Mucosa of stomach (tissue), 1 donor: Measurements from ENCODE around the gene ELP4.
A peak's percentile ranks its signal among the peaks of the same experiment; 100 is the strongest.

Source experiments
- H3K27me3 ChIP-seq: one replicate; pipeline ENCODE4 v1.7.0; 2013; ENCODE audit warnings: mild to moderate bottlenecking, low read length; ENCODE audit not compliant: control insufficient read depth, insufficient read depth
- H3K36me3 ChIP-seq: one replicate; pipeline ENCODE4 v1.7.0; 2013; ENCODE audit warnings: low read length; ENCODE audit not compliant: control insufficient read depth, insufficient read depth
- H3K4me1 ChIP-seq: one replicate; pipeline ENCODE4 v1.7.0; 2013; ENCODE audit warnings: mild to moderate bottlenecking, low read length; ENCODE audit not compliant: control insufficient read depth, insufficient read depth
- H3K4me3 ChIP-seq: one replicate; pipeline ENCODE4 v1.7.0; 2013; ENCODE audit warnings: low read length
- H3K9ac ChIP-seq: one replicate; pipeline ENCODE4 v1.7.0; 2013; ENCODE audit warnings: mild to moderate bottlenecking, low read length, moderate library complexity
- H3K9me3 ChIP-seq: one replicate; pipeline ENCODE4 v1.7.0; 2013; ENCODE audit warnings: mild to moderate bottlenecking, low read length, moderate library complexity; ENCODE audit not compliant: control insufficient read depth
- donor health status: Pancreatic carcinoma.

The ELP4 gene

DNA sequence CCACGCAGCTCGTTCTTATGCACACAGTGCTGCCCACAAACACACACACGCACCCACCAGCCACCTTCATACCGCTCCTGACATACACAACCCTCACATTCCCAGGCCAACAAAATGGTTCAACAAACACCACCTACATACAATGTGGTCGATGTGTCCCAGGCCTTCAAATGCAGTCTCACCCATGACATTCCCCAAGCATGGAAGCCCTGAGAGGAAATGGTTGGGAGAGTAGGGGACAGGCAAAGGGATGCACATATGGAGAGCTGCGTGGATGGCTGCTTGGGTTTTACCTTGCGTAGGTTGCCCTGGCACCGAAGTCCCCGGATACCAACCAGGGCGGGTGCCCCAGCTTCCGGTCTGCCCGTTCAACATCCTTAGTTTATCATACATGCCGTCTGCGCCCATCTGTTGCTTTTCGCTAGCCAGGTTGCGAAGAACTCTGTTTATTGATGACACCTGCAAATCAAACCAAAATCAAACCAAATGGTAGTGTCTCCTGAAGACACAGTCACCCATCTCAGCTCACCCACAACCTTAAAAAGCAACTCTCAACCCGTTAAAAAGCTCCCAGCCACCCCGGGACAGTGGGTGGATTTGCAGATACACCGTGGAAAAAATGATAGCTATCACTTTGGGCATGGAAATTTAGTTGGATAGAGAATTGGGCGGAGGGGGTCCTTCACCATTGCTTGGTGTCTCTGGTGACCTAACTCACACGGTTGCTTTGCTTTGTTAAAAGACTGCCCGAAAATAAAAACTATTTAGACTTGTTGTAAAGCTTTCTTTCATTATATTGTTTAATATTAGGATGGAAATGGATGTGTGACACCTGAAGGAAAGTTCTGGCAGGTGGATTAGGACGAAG is 291.1 kb downstream of the ELP4 start:
- H3K36me3 ChIP-seq, result no peaks in the 10 kb centered on the region
- no peaks in the 10 kb centered on the region for H3K9me3 ChIP-seq
- peaks cover 98% of the 10 kb centered on the region for H3K27me3 ChIP-seq
- no peak overlapping the region for H3K9ac ChIP-seq
- peaks cover 17% of the 10 kb centered on the region for H3K4me1 ChIP-seq
- no peak overlapping the region for H3K4me3 ChIP-seq

- Histone ChIP-seq H3K27me3 (peaks cover 98% of the 10 kb centered on the region), H3K9me3 (no peaks in the 10 kb centered on the region), H3K36me3 (no peaks in the 10 kb centered on the region), H3K4me1 (peaks cover 17% of the 10 kb centered on the region), H3K9ac (no peak overlapping the region), H3K4me3 (no peak overlapping the region)
Measured at GRCh38 chr11:31801298-31801702, 291.7 kb downstream of the ELP4 start.

DNA sequence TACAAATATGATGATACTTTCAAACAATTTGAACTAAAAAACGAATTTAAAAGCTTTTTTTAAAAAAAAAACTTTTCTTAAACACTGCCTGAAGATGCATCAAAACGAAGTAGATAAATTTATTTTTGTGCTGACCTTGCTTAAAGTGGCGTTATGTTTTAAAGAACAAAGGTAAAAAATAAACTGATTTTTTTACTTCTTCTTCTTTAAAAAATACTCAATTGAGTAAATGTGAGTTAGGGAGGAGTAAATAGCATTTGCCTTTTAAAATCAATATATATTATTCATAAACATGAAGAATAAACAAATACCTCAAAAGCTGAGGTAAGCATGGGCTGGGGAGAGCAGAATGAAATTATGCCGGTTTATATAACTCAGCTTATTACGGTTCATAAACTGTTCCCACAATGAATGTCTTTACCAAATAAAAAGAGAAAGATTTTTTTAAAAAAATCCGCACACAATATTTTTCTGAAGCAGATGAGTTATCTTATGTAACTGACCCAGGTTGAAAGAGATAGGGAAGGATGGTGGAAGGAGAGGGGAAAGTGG is 292.5 kb downstream of the ELP4 start:
- Histone ChIP-seq H3K9ac (no peak overlapping the region), H3K27me3 (peaks cover 98% of the 10 kb centered on the region), H3K4me3 (no peak overlapping the region), H3K9me3 (no peaks in the 10 kb centered on the region), H3K36me3 (no peaks in the 10 kb centered on the region), H3K4me1 (peaks cover 17% of the 10 kb centered on the region)

DNA sequence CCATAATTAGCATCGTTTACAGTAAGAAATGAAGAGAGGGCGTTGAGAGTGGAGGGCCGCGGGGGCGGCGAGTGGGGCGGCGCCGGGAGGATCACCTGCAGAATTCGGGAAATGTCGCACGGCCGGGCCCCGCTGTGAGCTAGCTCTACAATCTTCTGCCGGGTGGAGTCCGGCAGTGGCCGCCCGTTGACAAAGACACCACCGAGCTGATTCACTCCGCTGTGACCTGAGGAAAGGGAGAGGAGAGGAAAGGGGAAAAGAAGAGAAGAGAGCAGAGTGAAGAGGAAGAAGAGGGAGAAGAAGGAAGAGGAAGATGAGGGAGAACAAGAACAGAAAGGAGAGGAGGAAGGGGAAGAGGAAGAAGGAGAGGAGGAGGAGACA is 293.0 kb downstream of the ELP4 start:
- Histone ChIP-seq H3K9me3 (no peaks in the 10 kb centered on the region), H3K9ac (no peak overlapping the region), H3K36me3 (no peaks in the 10 kb centered on the region), H3K27me3 (peaks cover 98% of the 10 kb centered on the region), H3K4me3 (no peak overlapping the region), H3K4me1 (peaks cover 17% of the 10 kb centered on the region)

- Histone ChIP-seq H3K36me3 (no peaks in the 10 kb centered on the region), H3K27me3 (peaks cover 98% of the 10 kb centered on the region), H3K4me3 (no peak overlapping the region), H3K4me1 (peaks cover 17% of the 10 kb centered on the region), H3K9ac (peak overlapping the region; percentile 33), H3K9me3 (no peaks in the 10 kb centered on the region)
Measured at GRCh38 chr11:31802990-31803812, 293.6 kb downstream of the ELP4 start.

GRCh38 chr11:31803813-31804311 is 294.3 kb downstream of the ELP4 start:
- Histone ChIP-seq H3K9ac (peak overlapping the region; percentile 33), H3K9me3 (no peaks in the 10 kb centered on the region), H3K27me3 (peaks cover 98% of the 10 kb centered on the region), H3K4me1 (peaks cover 10% of the 10 kb centered on the region), H3K36me3 (no peaks in the 10 kb centered on the region), H3K4me3 (no peak overlapping the region)

- H3K4me3 ChIP-seq, result no peak overlapping the region
- no peaks in the 10 kb centered on the region for H3K36me3 ChIP-seq
- H3K9ac ChIP-seq, result peak overlapping the region; percentile 53
- H3K27me3 ChIP-seq, result peaks cover 98% of the 10 kb centered on the region
- H3K4me1 ChIP-seq, result peaks cover 13% of the 10 kb centered on the region
- H3K9me3 ChIP-seq, result no peaks in the 10 kb centered on the region
Measured at GRCh38 chr11:31804312-31805036, 294.9 kb downstream of the ELP4 start.

DNA sequence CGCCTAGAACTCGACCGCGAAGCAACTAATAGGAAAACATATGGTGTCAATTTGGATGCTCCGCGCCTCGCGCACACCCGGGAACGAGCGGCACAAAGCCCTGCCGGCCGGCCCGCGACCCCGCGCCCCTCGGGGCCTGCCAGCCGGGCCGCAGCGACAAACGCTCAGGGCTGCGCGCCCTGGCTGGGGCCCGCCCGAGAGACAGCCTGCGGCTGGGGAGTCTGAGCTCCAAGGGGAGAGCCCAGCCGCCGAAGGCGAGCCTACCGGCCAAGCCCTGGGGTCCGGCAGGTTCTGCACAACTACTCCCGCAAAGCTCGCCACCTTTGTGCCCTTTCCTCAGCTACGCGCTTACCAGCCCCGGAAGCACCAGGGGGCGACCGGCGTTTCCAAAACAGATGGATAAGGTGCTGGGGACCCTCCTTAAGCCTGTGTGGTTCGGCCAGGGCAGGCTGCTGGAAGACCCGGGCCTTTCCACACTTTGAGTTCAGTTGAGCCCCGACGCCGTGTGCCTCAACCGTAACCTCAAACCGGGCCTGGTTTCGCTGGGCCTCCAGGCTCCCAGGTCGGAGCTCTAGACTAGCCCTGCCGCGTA is 295.6 kb downstream of the ELP4 start:
- Histone ChIP-seq H3K4me1 (peaks cover 20% of the 10 kb centered on the region), H3K9ac (peak overlapping the region; percentile 53), H3K27me3 (peaks cover 98% of the 10 kb centered on the region), H3K9me3 (no peaks in the 10 kb centered on the region), H3K4me3 (no peak overlapping the region), H3K36me3 (no peaks in the 10 kb centered on the region)

DNA sequence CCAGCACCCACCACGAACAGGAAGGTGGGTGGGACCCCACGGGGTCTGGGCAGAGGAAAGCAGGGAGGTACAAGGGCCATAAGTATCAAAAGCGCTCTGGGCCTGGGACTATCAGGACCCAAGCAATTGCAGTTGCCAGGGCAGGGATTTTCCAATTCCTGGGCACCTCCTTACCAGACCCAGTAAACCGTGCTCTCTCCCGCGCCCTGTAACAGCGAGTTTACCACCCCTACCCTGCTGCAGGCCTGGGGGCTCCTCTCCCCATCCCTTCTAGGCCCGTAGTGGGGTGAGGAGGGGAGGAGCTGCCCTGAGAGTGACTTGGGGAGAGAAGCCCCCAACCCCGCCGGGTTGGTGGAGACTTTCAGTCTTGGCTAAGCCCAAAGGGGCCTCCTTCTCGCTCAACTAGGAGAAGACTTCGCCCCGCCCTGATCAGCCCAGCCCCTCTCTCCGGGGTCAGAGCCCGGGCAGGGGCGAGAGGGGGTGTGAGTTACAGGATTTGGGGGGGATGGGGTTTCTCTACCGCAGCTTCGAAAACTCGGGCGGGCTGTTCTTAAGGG is 296.1 kb downstream of the ELP4 start:
- Histone ChIP-seq H3K36me3 (no peaks in the 10 kb centered on the region), H3K4me1 (peaks cover 23% of the 10 kb centered on the region), H3K9me3 (no peaks in the 10 kb centered on the region), H3K4me3 (no peak overlapping the region), H3K27me3 (peaks cover 98% of the 10 kb centered on the region), H3K9ac (peak overlapping the region; percentile 53)

DNA sequence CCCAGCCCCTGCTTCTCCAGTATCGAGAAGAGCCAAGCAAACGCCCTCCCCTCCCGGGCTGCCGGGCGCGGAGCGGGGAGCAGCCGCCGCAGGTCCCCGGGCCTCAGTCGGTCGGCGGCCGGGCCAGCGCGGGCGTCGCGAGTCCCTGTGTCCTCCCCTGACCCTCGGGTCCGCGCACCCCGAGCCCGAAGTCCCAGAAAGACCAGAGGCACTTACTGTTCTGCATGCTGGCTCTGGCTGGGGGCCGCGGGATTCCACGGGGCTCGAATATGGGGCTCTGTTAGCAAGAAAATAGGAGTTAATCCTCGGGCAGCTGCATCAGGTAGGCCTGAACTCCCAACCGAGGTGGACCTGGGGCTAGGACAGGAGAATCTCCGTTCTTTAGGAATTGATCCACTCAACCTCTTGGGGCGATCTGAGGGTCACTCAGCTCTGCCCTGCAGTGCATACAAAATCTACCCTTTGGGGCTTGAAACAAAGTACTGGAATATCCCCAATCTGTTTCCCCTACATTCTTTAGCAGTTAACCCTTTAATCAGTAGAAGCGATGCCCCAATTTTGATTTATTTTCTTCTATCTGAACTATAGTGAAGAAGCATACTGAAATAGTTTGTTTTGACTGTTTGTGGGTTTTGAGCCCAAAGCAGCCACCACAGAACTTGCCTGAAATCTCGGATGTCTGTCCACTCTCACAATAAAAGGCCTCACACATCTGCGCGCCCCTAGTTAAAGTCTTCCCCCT is 296.8 kb downstream of the ELP4 start:
- H3K9ac ChIP-seq, result peak overlapping the region; percentile 53
- no peak overlapping the region for H3K4me3 ChIP-seq
- H3K36me3 ChIP-seq, result no peaks in the 10 kb centered on the region
- H3K27me3 ChIP-seq, result peaks cover 98% of the 10 kb centered on the region
- H3K4me1 ChIP-seq, result peaks cover 29% of the 10 kb centered on the region
- no peaks in the 10 kb centered on the region for H3K9me3 ChIP-seq
